B cell (primary cell): Measurements from ENCODE around the gene PNLIPRP2. TPM values are rescaled to one million over a fixed set of nuclear protein-coding genes. Genes with fewer than 3 reads are reported as not detected.

ENCODE experiments used
- ATAC-seq: fragments of 200-7000 bp; cut with Tn5 transposase; one replicate; pipeline ENCODE4 v1.10.0; 2021; ENCODE audit warnings: low read depth, mild to moderate bottlenecking, moderate number of reproducible peaks, moderate library complexity
- CTCF ChIA-PET: fragments of 350-600 bp; sonication (Branson Sonifier 250); formaldehyde crosslinking; loops from one replicate; lab custom pipeline; 2021; ENCODE audit warnings: antibody characterized with exemption, inconsistent platforms; lab: Charles Lee
- POLR2A ChIA-PET: fragments of 350-600 bp; sonication (Branson Sonifier 250); formaldehyde crosslinking; loops from one replicate; lab custom pipeline; 2021; ENCODE audit warnings: antibody characterized with exemption; lab: Charles Lee
- DNase-seq: peaks from one replicate; pipeline ENCODE4 v3.0.0; 2013
- H2AFZ ChIP-seq: 2 replicates; pipeline ENCODE4 v1.6.1; 2012; ENCODE audit warnings: mild to moderate bottlenecking, low read depth, low read length; ENCODE audit not compliant: insufficient read depth, poor library complexity, severe bottlenecking
- H3K27ac ChIP-seq, 2 donors: 1 replicate in 1 of 2; 2 replicates in 1 of 2; pipeline ENCODE4 v1.5.1; 2012 to 2013; ENCODE audit warnings: low read length in 2 of 2, mild to moderate bottlenecking in 2 of 2, moderate library complexity in 1 of 2
- H3K27me3 ChIP-seq, 4 experiments: fragments of 200-600 bp in 1 of 4; sonication (generic) in 1 of 4; replicated peaks in 1 of 4; 1 replicate in 2 of 4; 2 replicates in 2 of 4; pipeline versions ENCODE4 v1.6.1 to v1.7.0; 2013 to 2016; ENCODE audit warnings: low read length in 3 of 4, mild to moderate bottlenecking in 2 of 4, mixed read lengths in 1 of 4, moderate library complexity in 1 of 4; ENCODE audit not compliant: insufficient read depth in 4 of 4, control insufficient read depth in 3 of 4; ENCODE audit errors: control extremely low read depth in 1 of 4
- H3K36me3 ChIP-seq, 2 experiments: replicated peaks in 1 of 2; 1 replicate in 1 of 2; 2 replicates in 1 of 2; pipeline versions ENCODE4 v1.6.1 to v1.7.1; 2013; ENCODE audit warnings: low read length in 1 of 2; ENCODE audit not compliant: insufficient read depth in 2 of 2, control insufficient read depth in 1 of 2; ENCODE audit errors: control extremely low read depth in 1 of 2, extremely low read depth in 1 of 2
- H3K4me1 ChIP-seq, 2 donors: fragments of 200-600 bp in 1 of 2; sonication (generic) in 1 of 2; 1 replicate in 1 of 2; 2 replicates in 1 of 2; pipeline versions ENCODE4 v1.5.1 to v1.6.1; 2013 to 2017; ENCODE audit warnings: low read length in 2 of 2; ENCODE audit not compliant: control insufficient read depth in 2 of 2, insufficient read depth in 2 of 2
- H3K4me2 ChIP-seq: replicated peaks from 2 replicates; pipeline ENCODE3; 2012; ENCODE audit warnings: mild to moderate bottlenecking, low read depth, low read length; ENCODE audit not compliant: poor library complexity, severe bottlenecking
- H3K4me3 ChIP-seq, 5 experiments: fragments of 200-600 bp in 1 of 5; sonication (generic) in 1 of 5; 1 replicate in 3 of 5; 2 replicates in 2 of 5; pipeline versions ENCODE4 v1.5.1 to v1.7.0; 2011 to 2016; ENCODE audit warnings: low read length in 4 of 5, mild to moderate bottlenecking in 4 of 5, low read depth in 2 of 5, control low read depth in 1 of 5, moderate library complexity in 1 of 5; ENCODE audit not compliant: insufficient read depth in 1 of 5; ENCODE audit errors: control extremely low read depth in 1 of 5, extremely low read depth in 1 of 5
- H3K79me2 ChIP-seq: fragments of 200-600 bp; sonication (generic); one replicate; pipeline ENCODE4 v1.6.0; 2016; ENCODE audit warnings: low read length; ENCODE audit not compliant: control insufficient read depth, insufficient read depth
- H3K9ac ChIP-seq: fragments of 200-600 bp; sonication (generic); 2 replicates; pipeline ENCODE4 v1.6.1; 2017; ENCODE audit warnings: mild to moderate bottlenecking, low read length, moderate library complexity
- H3K9me3 ChIP-seq, 3 donors: one replicate each; pipeline versions ENCODE4 v1.6.1 to v1.7.1; 2013; ENCODE audit warnings: low read length in 2 of 3; ENCODE audit not compliant: control insufficient read depth in 2 of 3, insufficient read depth in 1 of 3; ENCODE audit errors: control extremely low read depth in 1 of 3
- H4K20me1 ChIP-seq: 2 replicates; pipeline ENCODE4 v1.6.0; 2012; ENCODE audit warnings: mild to moderate bottlenecking, low read length; ENCODE audit not compliant: insufficient read depth, control insufficient read depth, poor library complexity, severe bottlenecking
- H3K27ac Mint-ChIP-seq: one replicate; pipeline ENCODE4 v1.8.0; 2021; ENCODE audit warnings: mixed read lengths
- H3K27me3 Mint-ChIP-seq: one replicate; pipeline ENCODE4 v1.8.0; 2021; ENCODE audit warnings: mixed read lengths
- H3K4me1 Mint-ChIP-seq: one replicate; pipeline ENCODE4 v1.8.0; 2021; ENCODE audit warnings: mixed read lengths
- H3K4me3 Mint-ChIP-seq: one replicate; pipeline ENCODE4 v1.8.0; 2021; ENCODE audit warnings: mixed read lengths
- H3K9me3 Mint-ChIP-seq: one replicate; pipeline ENCODE4 v1.8.0; 2022; ENCODE audit warnings: mixed read lengths; ENCODE audit not compliant: insufficient read depth
- CTCF ChIP-seq: fragments of 200-600 bp; IDR thresholded peaks from one replicate; pipeline ENCODE4 v1.8.0; 2022; ENCODE audit warnings: antibody characterized with exemption, mild to moderate bottlenecking
- EZH2 ChIP-seq: IDR thresholded peaks from 2 replicates; pipeline ENCODE4 v1.6.1; 2012; ENCODE audit warnings: borderline replicate concordance, low read depth, mild to moderate bottlenecking, moderate library complexity, low read length; ENCODE audit not compliant: insufficient read depth, poor library complexity, severe bottlenecking
- WGBS: methylation state at CpG from one replicate; pipeline ENCODE4 v1.1.5; 2013; ENCODE audit warnings: missing lambda C conversion rate; ENCODE audit not compliant: insufficient coverage; 5-methylcytosine and 5-hydroxymethylcytosine counted together
- intact Hi-C: fragments of 100-400 bp; cut with micrococcal nuclease; formaldehyde crosslinking; loops from one replicate; pipeline ENCODE4 v1.10.0; 2022
- polyA plus RNA-seq: library from polyadenylated mRNA; depleted of rRNA; stranded (reverse); fragments of >200 nt; gene quantifications from 2 replicates; pipeline ENCODE4 v1.2.3, GENCODE V29; 2012
- total RNA-seq, 2 donors: library from RNA; stranded (reverse); fragments of 120-200 nt in 1 of 2; gene quantifications; 1 replicate in 1 of 2; 2 replicates in 1 of 2; pipeline versions ENCODE4 v1.2.3 to v1.2.4, GENCODE V29; 2013 to 2022

Gene PNLIPRP2
- total and polyA plus RNA-seq, 2 donors (not counting 1 experiment from before 2014, with no cell fraction given): not detected

- H3K79me2 ChIP-seq: no peaks in the 10 kb centered on the region
- H3K4me3 Mint-ChIP-seq: no peak overlapping the region
- H3K27me3 Mint-ChIP-seq: peaks cover 22% of the 10 kb centered on the region
- H3K9me3 ChIP-seq: peaks cover 0 to 11% (median 0%) of the 10 kb centered on the region in 3 donors
- intact Hi-C loops: no loop called here
- WGBS: 85% methylated on average over 7 of the region's 9 CpGs
- no peak overlapping the region for H3K27ac Mint-ChIP-seq
- ChIA-PET POLR2A (no interaction called here), CTCF (no interaction called here)
- H2AFZ ChIP-seq: no peak overlapping the region
- no peak overlapping the region for H3K9ac ChIP-seq
- ATAC-seq: no peak
- no peak for DNase-seq
- no peaks in the 10 kb centered on the region for H3K4me1 Mint-ChIP-seq
- no peaks in the 10 kb centered on the region for H4K20me1 ChIP-seq
- no peaks in the 10 kb centered on the region for H3K4me1 ChIP-seq
- no peak for TF ChIP-seq CTCF
- TF ChIP-seq EZH2: no peak
- H3K4me3 ChIP-seq: no peak overlapping the region
- H3K36me3 ChIP-seq: no peaks in the 10 kb centered on the region
- H3K27ac ChIP-seq: no peak overlapping the region
- H3K4me2 ChIP-seq: no peak overlapping the region
- H3K9me3 Mint-ChIP-seq: no peaks in the 10 kb centered on the region
- H3K27me3 ChIP-seq: peaks cover 0 to 12% (median 0%) of the 10 kb centered on the region in 4 experiments
These were observed 47.3 kb downstream of the PNLIPRP2 start for GRCh38 chr10:116668018-116668417.

- DNase-seq (no peak), ATAC-seq (no peak)
- ChIA-PET CTCF (no interaction called here), POLR2A (no interaction called here)
- Histone ChIP-seq H3K27me3 (peaks cover 0 to 10% (median 0%) of the 10 kb centered on the region in 4 experiments), H3K4me2 (no peak overlapping the region), H3K9ac (no peak overlapping the region), H3K4me3 (no peak overlapping the region), H4K20me1 (no peaks in the 10 kb centered on the region), H3K79me2 (no peaks in the 10 kb centered on the region), H3K9me3 (peaks cover 0 to 11% (median 0%) of the 10 kb centered on the region in 3 donors), H3K4me1 (no peaks in the 10 kb centered on the region), H3K27ac (no peak overlapping the region), H3K36me3 (no peaks in the 10 kb centered on the region), H2AFZ (no peak overlapping the region)
- Mint-ChIP-seq H3K27me3 (peaks cover 22% of the 10 kb centered on the region), H3K27ac (no peak overlapping the region), H3K4me1 (no peaks in the 10 kb centered on the region), H3K4me3 (no peak overlapping the region), H3K9me3 (no peaks in the 10 kb centered on the region)
- WGBS: no CpG with 5 or more reads among the region's 2 CpGs
- no peak for TF ChIP-seq CTCF
- no peak for TF ChIP-seq EZH2
- intact Hi-C loops: no loop called here
These were observed 47.7 kb downstream of the PNLIPRP2 start for GRCh38 chr10:116668446-116668845.
